HepG2 (cell line): Measurements from ENCODE around the gene CAST.

Experiments used
- ATF3 ChIP-seq: sonication (generic); formaldehyde crosslinking; IDR thresholded peaks from 2 replicates; pipeline ENCODE4 v1.4.0; 2020; ENCODE audit warnings: missing genetic modification reagents
- CREM ChIP-seq, 2 experiments: sonication (generic) in 1 of 2; formaldehyde crosslinking in 1 of 2; IDR thresholded peaks; 2 replicates each; pipeline versions ENCODE4 v1.4.0 to v1.6.1; 2016 to 2020; ENCODE audit warnings: antibody characterized with exemption in 1 of 2, mild to moderate bottlenecking in 1 of 2, missing genetic modification reagents in 1 of 2
- ELF4 ChIP-seq: sonication (generic); formaldehyde crosslinking; IDR thresholded peaks from 2 replicates; pipeline ENCODE4 v1.5.0; 2020; ENCODE audit warnings: missing genetic modification reagents, mild to moderate bottlenecking, moderate library complexity, borderline replicate concordance
- ESRRA ChIP-seq: sonication (generic); formaldehyde crosslinking; IDR thresholded peaks from 2 replicates; pipeline ENCODE4 v1.5.1; 2020; ENCODE audit warnings: mild to moderate bottlenecking, low read depth, missing genetic modification reagents
- KDM5A ChIP-seq: fragments of 200-600 bp; sonication (generic); IDR thresholded peaks from 2 replicates; pipeline ENCODE4 v1.7.0; 2018; ENCODE audit warnings: antibody characterized with exemption, mild to moderate bottlenecking, low read length, borderline replicate concordance
- NR2F2 ChIP-seq: IDR thresholded peaks from 2 replicates; pipeline ENCODE4 v1.6.1; 2012; ENCODE audit warnings: low read depth, inconsistent platforms, borderline replicate concordance

GRCh38 chr5:96636594-96636993, 25.6 kb upstream of the CAST start:
- TF ChIP-seq ELF4 (CRISPR knock-in tag) (no peak), ATF3 (CRISPR knock-in tag) (no peak), ESRRA (no peak), KDM5A (no peak), CREM (IDR thresholded peaks at IDR 0.05) (no peak), CREM (CRISPR knock-in tag; IDR thresholded peaks at IDR 0.05) (no peak), NR2F2 (no peak)
